ENCODE data around the gene DOCK1.

- TF ChIP-seq EZH2 (IDR thresholded peaks at IDR 0.05; ENCODE audit: borderline replicate concordance, low read depth, low read length, severe bottlenecking), result no peak
- TF ChIP-seq CTCF (IDR thresholded peaks at IDR 0.05; ENCODE audit: borderline replicate concordance, extremely low read depth, low read length, poor library complexity, severe bottlenecking), result no peak
Observed at GRCh38 chr10:127013691-127014473, 108.7 kb downstream of the DOCK1 start.

Data from DND-41 (cell line).